ACC112 (cell line): ENCODE measurements around the gene RPRD1B.
A peak's percentile ranks its signal among the peaks of the same experiment; 100 is the strongest.
"Not testable (repeated sequence)": the region's sequence is repeated elsewhere in the genome, so short reads cannot be mapped to it uniquely, and the experiment has no call there.

Experiments used
- H2AFZ ChIP-seq: fragments of 200-600 bp; sonication (generic); one replicate; pipeline ENCODE4 v1.6.0; 2017; ENCODE audit warnings: antibody characterized with exemption, low read length; ENCODE audit not compliant: unreplicated experiment
- H3K27ac ChIP-seq: fragments of 200-600 bp; sonication (generic); 2 replicates; pipeline ENCODE4 v1.5.1; 2014; ENCODE audit warnings: low read depth, mild to moderate bottlenecking, antibody characterized with exemption, low read length, moderate library complexity
- H3K27me3 ChIP-seq: fragments of 200-600 bp; sonication (generic); 2 replicates; pipeline ENCODE4 v1.6.1; 2014; ENCODE audit warnings: mild to moderate bottlenecking, antibody characterized with exemption, low read length, moderate library complexity, mixed read lengths; ENCODE audit not compliant: insufficient read depth
- H3K36me3 ChIP-seq: fragments of 200-600 bp; sonication (generic); 2 replicates; pipeline ENCODE4 v1.6.1; 2016; ENCODE audit warnings: mild to moderate bottlenecking, antibody characterized with exemption, low read length, moderate library complexity, mixed read lengths; ENCODE audit not compliant: insufficient read depth
- H3K4me1 ChIP-seq: fragments of 200-600 bp; sonication (generic); one replicate; pipeline ENCODE4 v1.6.1; 2016; ENCODE audit warnings: low read length, mixed read lengths; ENCODE audit not compliant: insufficient read depth, unreplicated experiment, control insufficient read depth
- H3K4me3 ChIP-seq: fragments of 200-600 bp; sonication (generic); 2 replicates; pipeline ENCODE4 v1.5.1; 2014; ENCODE audit warnings: mild to moderate bottlenecking, low read depth, low read length
- H3K79me2 ChIP-seq: fragments of 200-600 bp; sonication (generic); one replicate; pipeline ENCODE4 v1.6.0; 2016; ENCODE audit warnings: low read length; ENCODE audit not compliant: control insufficient read depth, unreplicated experiment, insufficient read depth

Gene RPRD1B

GRCh38 chr20:38002422-38002821 is 31.1 kb upstream of the RPRD1B start:
- peak overlapping the region; percentile 79; the same call in 1 of the 2 replicates for H3K27ac ChIP-seq
- no peak overlapping the region for H2AFZ ChIP-seq
- peaks cover 19% of the 10 kb centered on the region for H3K4me1 ChIP-seq
- peaks cover 16% of the 10 kb centered on the region; the same call in 1 of the 2 replicates for H3K36me3 ChIP-seq
- no peaks in the 10 kb centered on the region for H3K27me3 ChIP-seq
- no peaks in the 10 kb centered on the region for H3K79me2 ChIP-seq
- no peak overlapping the region for H3K4me3 ChIP-seq

- H3K27ac ChIP-seq = no peak overlapping the region
- H2AFZ ChIP-seq = no peak overlapping the region
- no peaks in the 10 kb centered on the region for H3K27me3 ChIP-seq
- H3K79me2 ChIP-seq = peaks cover 4% of the 10 kb centered on the region
- no peak overlapping the region for H3K4me3 ChIP-seq
- H3K36me3 ChIP-seq = peaks cover 10% of the 10 kb centered on the region; the same call in 1 of the 2 replicates
- H3K4me1 ChIP-seq = peaks cover 19% of the 10 kb centered on the region
These were observed 29.1 kb upstream of the RPRD1B start for GRCh38 chr20:38004416-38004815.

- Histone ChIP-seq H3K27me3 (no peaks in the 10 kb centered on the region), H2AFZ (no peak overlapping the region), H3K79me2 (peaks cover 4% of the 10 kb centered on the region), H3K27ac (no peak overlapping the region), H3K4me1 (peaks cover 15% of the 10 kb centered on the region), H3K36me3 (peaks cover 11% of the 10 kb centered on the region; the same call in 1 of the 2 replicates), H3K4me3 (no peak overlapping the region)
These were observed 27.6 kb upstream of the RPRD1B start for GRCh38 chr20:38005903-38006302.

- peaks cover 14% of the 10 kb centered on the region for H3K79me2 ChIP-seq
- peaks cover 16% of the 10 kb centered on the region; the same call in 1 of the 2 replicates for H3K36me3 ChIP-seq
- peaks cover under 1% of the 10 kb centered on the region for H3K4me1 ChIP-seq
- no peak overlapping the region for H2AFZ ChIP-seq
- H3K27ac ChIP-seq = no peak overlapping the region
- no peak overlapping the region for H3K4me3 ChIP-seq
- H3K27me3 ChIP-seq = no peaks in the 10 kb centered on the region
These were observed 26.0 kb upstream of the RPRD1B start for GRCh38 chr20:38007526-38007925.

- Histone ChIP-seq H3K4me1 (no peaks in the 10 kb centered on the region), H2AFZ (no peak overlapping the region), H3K79me2 (peaks cover 14% of the 10 kb centered on the region), H3K36me3 (peaks cover 21% of the 10 kb centered on the region), H3K4me3 (no peak overlapping the region), H3K27ac (no peak overlapping the region), H3K27me3 (no peaks in the 10 kb centered on the region)
These were observed 25.2 kb upstream of the RPRD1B start for GRCh38 chr20:38008233-38008944.

- H3K79me2 ChIP-seq = peaks cover 18% of the 10 kb centered on the region
- H3K27ac ChIP-seq, H2AFZ ChIP-seq, H3K27me3 ChIP-seq, H3K4me3 ChIP-seq, H3K4me1 ChIP-seq: not testable (repeated sequence)
- H3K36me3 ChIP-seq = peaks cover 25% of the 10 kb centered on the region
These were observed 24.1 kb upstream of the RPRD1B start for GRCh38 chr20:38009416-38009815.

GRCh38 chr20:38011696-38012095 is 21.9 kb upstream of the RPRD1B start:
- Histone ChIP-seq H3K36me3 (peaks cover 34% of the 10 kb centered on the region), H2AFZ (no peak overlapping the region), H3K4me3 (no peak overlapping the region), H3K4me1 (no peaks in the 10 kb centered on the region), H3K79me2 (peaks cover 34% of the 10 kb centered on the region), H3K27me3 (no peaks in the 10 kb centered on the region), H3K27ac (no peak overlapping the region)

GRCh38 chr20:38012332-38012731 is 21.2 kb upstream of the RPRD1B start:
- H3K4me1 ChIP-seq = no peaks in the 10 kb centered on the region
- H3K27ac ChIP-seq = no peak overlapping the region
- no peak overlapping the region for H3K4me3 ChIP-seq
- peaks cover 40% of the 10 kb centered on the region for H3K36me3 ChIP-seq
- H2AFZ ChIP-seq = no peak overlapping the region
- peaks cover 34% of the 10 kb centered on the region for H3K79me2 ChIP-seq
- no peaks in the 10 kb centered on the region for H3K27me3 ChIP-seq

- H3K27me3 ChIP-seq = no peaks in the 10 kb centered on the region
- H3K4me1 ChIP-seq = no peaks in the 10 kb centered on the region
- peaks cover 30% of the 10 kb centered on the region for H3K79me2 ChIP-seq
- H3K4me3 ChIP-seq = no peak overlapping the region
- H3K36me3 ChIP-seq = peaks cover 56% of the 10 kb centered on the region
- no peak overlapping the region for H2AFZ ChIP-seq
- no peak overlapping the region for H3K27ac ChIP-seq
These were observed 19.7 kb upstream of the RPRD1B start for GRCh38 chr20:38013887-38014286.

GRCh38 chr20:38017959-38018358 is 15.6 kb upstream of the RPRD1B start:
- H3K79me2 ChIP-seq = peaks cover 50% of the 10 kb centered on the region
- H3K4me1 ChIP-seq = no peaks in the 10 kb centered on the region
- H3K27me3 ChIP-seq = no peaks in the 10 kb centered on the region
- no peak overlapping the region for H3K27ac ChIP-seq
- H2AFZ ChIP-seq = no peak overlapping the region
- no peak overlapping the region for H3K4me3 ChIP-seq
- H3K36me3 ChIP-seq = peaks cover 51% of the 10 kb centered on the region

GRCh38 chr20:38018385-38018784 is 15.2 kb upstream of the RPRD1B start:
- peaks cover 51% of the 10 kb centered on the region for H3K36me3 ChIP-seq
- no peak overlapping the region for H2AFZ ChIP-seq
- H3K27me3 ChIP-seq = no peaks in the 10 kb centered on the region
- no peak overlapping the region for H3K4me3 ChIP-seq
- peaks cover 4% of the 10 kb centered on the region for H3K4me1 ChIP-seq
- no peak overlapping the region for H3K27ac ChIP-seq
- H3K79me2 ChIP-seq = peaks cover 53% of the 10 kb centered on the region
